Hepatocyte (in vitro differentiated cells): ENCODE data around the gene ANKHD1.

Source experiments
- EZH2 ChIP-seq: fragments of 200-600 bp; sonication (generic); IDR thresholded peaks from 2 replicates; pipeline ENCODE4 v1.6.1; 2016; ENCODE audit warnings: antibody characterized with exemption, mild to moderate bottlenecking, borderline replicate concordance
- EZH2phosphoT487 ChIP-seq: fragments of 200-600 bp; sonication (generic); IDR thresholded peaks from one replicate; pipeline ENCODE4 v1.6.1; 2018; ENCODE audit warnings: antibody characterized with exemption, mild to moderate bottlenecking, low read depth, moderate library complexity; ENCODE audit not compliant: unreplicated experiment, severe bottlenecking
- TF ChIP-seq, protein P1 (sequence below): fragments of 200-600 bp; sonication (generic); IDR thresholded peaks from 2 replicates; pipeline ENCODE4 v1.5.1; 2016; ENCODE audit warnings: antibody characterized with exemption, mild to moderate bottlenecking; ENCODE audit not compliant: poor library complexity

DNA sequence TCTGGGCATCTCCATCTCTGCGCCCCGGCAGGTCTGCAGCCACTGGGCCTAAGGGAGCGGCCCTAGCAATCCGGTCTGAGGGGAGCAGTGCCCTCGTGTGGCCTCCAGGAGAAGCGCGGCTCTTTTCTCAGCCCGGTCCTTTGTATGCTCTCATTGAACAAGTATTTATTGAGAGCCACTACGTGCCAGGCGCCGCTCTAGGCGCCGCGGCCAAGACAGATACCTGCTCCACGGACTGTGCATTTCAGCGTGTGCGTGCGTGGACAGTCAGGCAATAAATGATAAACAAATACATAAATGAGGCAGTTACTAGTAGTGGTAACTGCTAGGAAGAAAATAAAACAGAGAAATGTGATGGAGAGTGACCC lies 43.9 kb upstream of the ANKHD1 start:
- TF ChIP-seq EZH2 (no peak), EZH2phosphoT487 (no peak)
- TF ChIP-seq, protein P1, sequence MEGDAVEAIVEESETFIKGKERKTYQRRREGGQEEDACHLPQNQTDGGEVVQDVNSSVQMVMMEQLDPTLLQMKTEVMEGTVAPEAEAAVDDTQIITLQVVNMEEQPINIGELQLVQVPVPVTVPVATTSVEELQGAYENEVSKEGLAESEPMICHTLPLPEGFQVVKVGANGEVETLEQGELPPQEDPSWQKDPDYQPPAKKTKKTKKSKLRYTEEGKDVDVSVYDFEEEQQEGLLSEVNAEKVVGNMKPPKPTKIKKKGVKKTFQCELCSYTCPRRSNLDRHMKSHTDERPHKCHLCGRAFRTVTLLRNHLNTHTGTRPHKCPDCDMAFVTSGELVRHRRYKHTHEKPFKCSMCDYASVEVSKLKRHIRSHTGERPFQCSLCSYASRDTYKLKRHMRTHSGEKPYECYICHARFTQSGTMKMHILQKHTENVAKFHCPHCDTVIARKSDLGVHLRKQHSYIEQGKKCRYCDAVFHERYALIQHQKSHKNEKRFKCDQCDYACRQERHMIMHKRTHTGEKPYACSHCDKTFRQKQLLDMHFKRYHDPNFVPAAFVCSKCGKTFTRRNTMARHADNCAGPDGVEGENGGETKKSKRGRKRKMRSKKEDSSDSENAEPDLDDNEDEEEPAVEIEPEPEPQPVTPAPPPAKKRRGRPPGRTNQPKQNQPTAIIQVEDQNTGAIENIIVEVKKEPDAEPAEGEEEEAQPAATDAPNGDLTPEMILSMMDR: peak; percentile 89
